Gastroesophageal sphincter (tissue), 4 donors: ENCODE measurements around the gene SPEG. TPM values are rescaled to one million over a fixed set of nuclear protein-coding genes. Genes with fewer than 3 reads are reported as not detected.
A peak's percentile ranks its signal among the peaks of the same experiment; 100 is the strongest.

Source experiments
- ATAC-seq: fragments of 150-250 bp; one replicate; pipeline ENCODE4 v1.9.1; 2016; ENCODE audit warnings: mild to moderate bottlenecking, moderate library complexity
- H3K27ac ChIP-seq, 4 donors: fragments of 200-600 bp; sonication (generic) in 3 of 4; 1 replicate in 3 of 4; 2 replicates in 1 of 4; pipeline ENCODE4 v1.5.1; 2016 to 2019
- H3K27me3 ChIP-seq: fragments of 200-600 bp; sonication (generic); one replicate; pipeline ENCODE4 v1.5.1; 2019
- H3K36me3 ChIP-seq, 2 donors: fragments of 200-600 bp; sonication (generic); one replicate each; pipeline ENCODE4 v1.5.1; 2019; ENCODE audit warnings: control low read depth in 1 of 2
- H3K4me1 ChIP-seq, 3 donors: fragments of 200-600 bp; sonication (generic); 1 replicate in 2 of 3; 2 replicates in 1 of 3; pipeline ENCODE4 v1.5.1; 2016 to 2019; ENCODE audit warnings: control low read depth in 2 of 3
- H3K4me3 ChIP-seq, 2 donors: fragments of 200-600 bp; sonication (generic); one replicate each; pipeline ENCODE4 v1.5.1; 2019; ENCODE audit warnings: mild to moderate bottlenecking in 1 of 2, moderate library complexity in 1 of 2
- H3K9me3 ChIP-seq, 3 donors: fragments of 200-600 bp; sonication (generic); one replicate each; pipeline ENCODE4 v1.5.1; 2017 to 2019; ENCODE audit warnings: control low read depth in 2 of 3
- EP300 ChIP-seq: sonication (generic); formaldehyde crosslinking; IDR thresholded peaks from one replicate; pipeline ENCODE4 v1.6.1; 2017; ENCODE audit warnings: antibody characterized with exemption, mild to moderate bottlenecking
- POLR2A ChIP-seq, 2 donors: fragments of 450-650 bp; IDR thresholded peaks; one replicate each; pipeline ENCODE4 v1.6.1; 2017; ENCODE audit warnings: antibody characterized with exemption in 2 of 2, mild to moderate bottlenecking in 2 of 2, moderate library complexity in 1 of 2
- POLR2AphosphoS5 ChIP-seq: sonication (generic); formaldehyde crosslinking; IDR thresholded peaks from one replicate; pipeline ENCODE4 v1.6.1; 2017; ENCODE audit warnings: antibody characterized with exemption
- WGBS, 2 donors: methylation state at CpG; one replicate each; pipeline ENCODE4 v1.1.5; 2018; ENCODE audit warnings: low coverage in 1 of 2; 5-methylcytosine and 5-hydroxymethylcytosine counted together
- total RNA-seq, 4 donors: library from RNA; depleted of rRNA; stranded (reverse); fragments of >200 nt; gene quantifications; one replicate each; pipeline ENCODE4 v1.1.0, GENCODE V29; 2016
- TF ChIP-seq, protein P1 (sequence below), 4 experiments: fragments of 200-600 bp in 2 of 4; fragments of 450-650 bp in 2 of 4; sonication (generic) in 1 of 4; IDR thresholded peaks; one replicate each; pipeline ENCODE4 v1.5.1; 2017 to 2019; ENCODE audit warnings: antibody characterized with exemption in 4 of 4, mild to moderate bottlenecking in 2 of 4, moderate library complexity in 2 of 4

The SPEG gene
- total RNA-seq, 4 donors from 2014 or later = 90.2 to 307 (median 214) TPM

DNA sequence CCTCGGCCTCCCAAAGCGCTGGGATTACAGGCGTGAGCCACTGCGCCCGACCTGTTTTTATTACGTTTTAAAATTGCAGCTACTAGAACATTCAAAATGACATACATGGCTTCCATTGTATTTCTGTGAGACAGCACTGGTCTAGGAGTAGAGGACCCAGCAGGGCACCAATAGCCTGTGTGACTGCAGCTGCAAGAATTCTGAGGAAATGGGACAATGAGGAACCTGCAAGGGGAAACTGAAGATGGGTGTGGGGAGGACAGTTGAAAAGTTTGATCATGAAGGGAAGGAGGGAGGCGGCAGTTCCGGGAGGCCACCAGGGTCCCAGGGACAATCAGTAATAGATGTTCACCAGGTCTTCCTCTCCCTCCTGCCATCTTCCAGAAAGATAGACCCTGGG, 33.0 kb upstream of the SPEG start:
- TF ChIP-seq EP300 (no peak), POLR2AphosphoS5 (no peak), POLR2A (IDR thresholded peaks at IDR 0.05) (no peak)
- TF ChIP-seq, protein P1, sequence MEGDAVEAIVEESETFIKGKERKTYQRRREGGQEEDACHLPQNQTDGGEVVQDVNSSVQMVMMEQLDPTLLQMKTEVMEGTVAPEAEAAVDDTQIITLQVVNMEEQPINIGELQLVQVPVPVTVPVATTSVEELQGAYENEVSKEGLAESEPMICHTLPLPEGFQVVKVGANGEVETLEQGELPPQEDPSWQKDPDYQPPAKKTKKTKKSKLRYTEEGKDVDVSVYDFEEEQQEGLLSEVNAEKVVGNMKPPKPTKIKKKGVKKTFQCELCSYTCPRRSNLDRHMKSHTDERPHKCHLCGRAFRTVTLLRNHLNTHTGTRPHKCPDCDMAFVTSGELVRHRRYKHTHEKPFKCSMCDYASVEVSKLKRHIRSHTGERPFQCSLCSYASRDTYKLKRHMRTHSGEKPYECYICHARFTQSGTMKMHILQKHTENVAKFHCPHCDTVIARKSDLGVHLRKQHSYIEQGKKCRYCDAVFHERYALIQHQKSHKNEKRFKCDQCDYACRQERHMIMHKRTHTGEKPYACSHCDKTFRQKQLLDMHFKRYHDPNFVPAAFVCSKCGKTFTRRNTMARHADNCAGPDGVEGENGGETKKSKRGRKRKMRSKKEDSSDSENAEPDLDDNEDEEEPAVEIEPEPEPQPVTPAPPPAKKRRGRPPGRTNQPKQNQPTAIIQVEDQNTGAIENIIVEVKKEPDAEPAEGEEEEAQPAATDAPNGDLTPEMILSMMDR (IDR thresholded peaks at IDR 0.05) = no peak
- Histone ChIP-seq H3K4me3 (no peak overlapping the region), H3K36me3 (no peaks in the 10 kb centered on the region), H3K27me3 (no peaks in the 10 kb centered on the region), H3K9me3 (no peaks in the 10 kb centered on the region), H3K4me1 (peaks cover 0 to 66% (median 19%) of the 10 kb centered on the region in 3 donors), H3K27ac (no peak overlapping the region)
- WGBS, 2 donors = 80 to 89% methylated on average over 5 to 7 of the region's 8 CpGs
- no peak for ATAC-seq

DNA sequence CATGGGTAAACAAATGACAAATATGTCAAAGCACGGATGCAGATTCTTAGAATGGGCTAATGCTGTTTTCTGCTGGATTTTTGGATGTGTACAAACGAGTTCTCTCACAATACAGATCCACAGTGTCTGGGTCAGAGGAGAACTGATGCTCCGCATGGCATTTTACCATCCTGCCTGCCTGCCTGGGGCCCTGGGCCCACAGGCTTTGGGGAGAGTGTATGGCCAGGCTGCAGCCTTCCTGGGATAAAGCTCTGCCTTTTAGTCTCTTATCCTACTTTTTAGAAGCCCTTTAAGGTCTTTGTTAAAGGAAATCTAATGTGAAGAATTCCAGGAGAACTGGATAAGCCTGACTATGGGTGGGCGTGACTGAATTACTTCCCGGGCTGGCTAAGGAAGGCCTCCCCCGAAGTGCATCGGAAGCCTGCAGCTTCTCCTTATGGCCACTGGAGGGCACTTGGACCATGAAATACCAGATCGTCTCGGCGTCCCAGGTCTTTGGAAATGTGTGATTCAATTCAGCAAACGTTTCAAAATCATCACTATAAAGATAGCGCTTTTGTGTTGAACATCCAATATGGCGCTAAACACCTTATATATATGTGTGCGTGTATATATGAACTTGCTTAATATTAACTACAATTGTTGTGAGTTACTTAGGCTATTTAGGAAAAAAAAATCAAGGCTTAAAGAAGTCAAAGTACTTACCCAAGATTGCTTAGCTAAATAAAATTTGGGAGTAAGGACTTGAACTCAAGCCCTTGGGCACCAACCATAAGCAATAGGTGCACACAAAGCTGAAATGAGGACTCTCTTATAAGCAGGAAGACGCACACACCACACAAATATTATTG, 31.8 kb upstream of the SPEG start:
- Histone ChIP-seq H3K27ac (peak overlapping the region; percentile 91 to 95 (median 92)), H3K4me1 (peaks cover 3 to 76% (median 19%) of the 10 kb centered on the region in 3 donors), H3K4me3 (no peak overlapping the region), H3K9me3 (no peaks in the 10 kb centered on the region), H3K36me3 (no peaks in the 10 kb centered on the region), H3K27me3 (no peaks in the 10 kb centered on the region)
- TF ChIP-seq, protein P1 (IDR thresholded peaks at IDR 0.05) = peak; percentile 87 to 93 (median 90)
- TF ChIP-seq POLR2AphosphoS5 (peak; percentile 50), EP300 (no peak), POLR2A (IDR thresholded peaks at IDR 0.05) (no peak)
- 17 to 26% methylated on average over 11 to 15 of the region's 15 CpGs for WGBS, 2 donors
- peak; percentile 40 for ATAC-seq

DNA sequence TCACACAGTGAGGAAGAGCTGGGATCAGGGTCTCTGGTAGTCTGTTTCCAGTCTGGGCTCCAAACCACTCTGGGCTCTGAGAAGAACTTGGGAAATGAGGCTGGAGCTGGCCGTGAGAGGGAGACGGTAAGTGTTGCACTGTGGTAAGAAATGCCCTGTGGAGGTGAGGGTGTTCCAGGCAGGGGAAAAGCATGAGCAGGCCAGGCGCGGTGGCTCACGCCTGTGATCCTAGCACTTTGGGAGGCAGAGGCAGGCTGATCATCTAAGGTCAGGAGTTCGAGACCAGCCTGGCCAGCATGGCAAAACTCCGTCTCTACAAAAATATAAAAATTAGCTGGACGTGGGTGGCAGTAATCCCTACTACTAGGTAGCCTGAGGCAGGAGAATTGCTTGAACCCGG, 30.8 kb upstream of the SPEG start:
- Histone ChIP-seq H3K27ac (peak overlapping the region; percentile 91 to 95 (median 92)), H3K4me1 (peaks cover 5 to 76% (median 16%) of the 10 kb centered on the region in 3 donors), H3K9me3 (no peaks in the 10 kb centered on the region), H3K36me3 (no peaks in the 10 kb centered on the region), H3K27me3 (no peaks in the 10 kb centered on the region), H3K4me3 (no peak overlapping the region)
- 76 to 88% methylated on average over 1 to 6 of the region's 9 CpGs for WGBS, 2 donors
- ATAC-seq = no peak
- TF ChIP-seq, protein P1 (IDR thresholded peaks at IDR 0.05) = no peak
- TF ChIP-seq POLR2A (IDR thresholded peaks at IDR 0.05) (no peak), EP300 (no peak), POLR2AphosphoS5 (no peak)

DNA sequence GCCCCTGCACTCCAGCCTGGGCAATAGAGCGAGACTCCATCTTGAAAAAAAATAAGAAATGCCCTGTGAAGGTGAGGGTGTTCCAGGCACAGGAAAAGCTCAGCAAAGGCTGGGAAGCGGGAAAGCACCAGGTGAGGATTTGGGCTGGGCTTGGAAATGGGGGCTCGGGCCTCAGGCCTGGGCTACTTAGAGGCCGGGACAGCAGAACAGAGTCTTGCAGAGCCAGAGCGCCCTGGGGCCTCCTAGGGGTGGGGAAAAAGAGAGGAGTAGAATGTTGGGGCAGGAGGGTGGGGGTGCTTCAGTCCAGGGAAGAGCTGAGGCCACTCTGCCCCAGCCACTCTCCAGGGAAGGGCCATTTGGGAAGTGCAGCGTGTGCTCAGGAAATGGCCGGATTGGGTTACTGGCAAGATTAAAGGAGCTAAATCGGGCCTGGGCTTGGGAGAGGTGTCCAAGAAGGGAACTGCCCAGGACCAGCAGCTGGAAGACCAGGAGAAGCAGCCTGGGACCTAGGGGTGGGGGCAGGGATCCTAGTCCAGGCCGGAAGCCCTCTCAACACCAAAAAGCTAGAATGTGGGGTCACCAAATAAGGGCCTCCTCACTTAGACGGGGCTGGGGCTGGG, 30.2 kb upstream of the SPEG start:
- WGBS, 2 donors = 43 to 50% methylated on average over 7 of the region's 10 CpGs
- peak overlapping the region in 1 of 2 donors; percentile 2 for H3K4me3 ChIP-seq

More for the DNA sequence above, 30.2 kb upstream of the SPEG start:
- Histone ChIP-seq H3K9me3 (no peaks in the 10 kb centered on the region), H3K4me1 (peaks cover 5 to 76% (median 13%) of the 10 kb centered on the region in 3 donors), H3K27ac (peak overlapping the region; percentile 91 to 95 (median 92)), H3K27me3 (no peaks in the 10 kb centered on the region), H3K36me3 (no peaks in the 10 kb centered on the region)
- TF ChIP-seq, protein P1 (IDR thresholded peaks at IDR 0.05) = peak in 1 of 4 experiments; percentile 29
- TF ChIP-seq POLR2A (IDR thresholded peaks at IDR 0.05) (no peak), POLR2AphosphoS5 (peak; percentile 73), EP300 (no peak)
- peak; percentile 11 for ATAC-seq
